A172 (cell line): Measurements from ENCODE around the gene NAP1L4. TPM values are rescaled to one million over a fixed set of nuclear protein-coding genes. Genes with fewer than 3 reads are reported as not detected.
A peak's percentile ranks its signal among the peaks of the same experiment; 100 is the strongest.
"Not testable (repeated sequence)": the region's sequence is repeated elsewhere in the genome, so short reads cannot be mapped to it uniquely, and the experiment has no call there.

Source experiments
- DNase-seq: peaks from one replicate; pipeline ENCODE4 v3.0.0-alpha.2; 2015; ENCODE audit warnings: low spot score
- total RNA-seq: library from RNA; depleted of rRNA; stranded (reverse); fragments of >200 nt; shearing (Covaris generic); gene quantifications from 2 replicates; pipeline ENCODE4 v1.2.3, GENCODE V29; 2014; rRNA removed

Gene NAP1L4
- total RNA-seq, 1 experiment from 2014 or later: 149 TPM

DNA sequence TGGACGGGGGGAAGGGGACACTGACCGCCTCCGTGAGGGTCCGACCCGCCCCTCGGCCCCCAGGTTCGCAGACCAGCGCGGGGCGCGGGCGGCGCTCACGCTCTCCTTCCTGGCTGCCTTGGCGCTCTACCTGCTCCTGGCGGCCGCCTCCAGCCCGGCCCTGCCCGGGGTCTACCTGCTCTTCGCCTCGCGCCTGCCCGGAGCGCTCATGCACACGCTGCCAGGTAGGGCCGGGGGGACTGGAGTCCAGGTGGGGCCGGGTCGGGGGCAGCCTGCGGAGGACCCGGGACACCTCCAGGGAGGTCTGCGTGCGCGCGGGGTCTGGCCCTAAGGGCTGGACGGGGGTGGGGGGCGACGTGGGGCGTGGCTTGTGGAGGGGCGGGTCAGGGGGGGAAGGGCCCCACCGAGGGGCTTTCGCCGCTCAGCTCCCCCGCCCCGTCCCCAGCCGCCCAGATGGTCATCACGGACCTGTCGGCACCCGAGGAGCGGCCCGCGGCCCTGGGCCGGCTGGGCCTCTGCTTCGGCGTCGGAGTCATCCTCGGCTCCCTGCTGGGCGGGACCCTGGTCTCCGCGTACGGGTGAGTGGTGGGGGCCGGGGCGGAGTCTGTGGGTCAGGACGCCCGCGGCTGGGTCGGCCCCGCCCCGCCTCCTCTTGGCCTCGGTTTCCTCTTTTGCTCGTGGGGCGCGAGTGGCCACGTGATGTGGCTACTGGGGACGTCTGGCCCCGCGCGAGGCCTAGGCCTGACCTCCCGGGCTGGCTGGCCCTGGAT, 82.8 kb downstream of the NAP1L4 start:
- no peak for DNase-seq

DNA sequence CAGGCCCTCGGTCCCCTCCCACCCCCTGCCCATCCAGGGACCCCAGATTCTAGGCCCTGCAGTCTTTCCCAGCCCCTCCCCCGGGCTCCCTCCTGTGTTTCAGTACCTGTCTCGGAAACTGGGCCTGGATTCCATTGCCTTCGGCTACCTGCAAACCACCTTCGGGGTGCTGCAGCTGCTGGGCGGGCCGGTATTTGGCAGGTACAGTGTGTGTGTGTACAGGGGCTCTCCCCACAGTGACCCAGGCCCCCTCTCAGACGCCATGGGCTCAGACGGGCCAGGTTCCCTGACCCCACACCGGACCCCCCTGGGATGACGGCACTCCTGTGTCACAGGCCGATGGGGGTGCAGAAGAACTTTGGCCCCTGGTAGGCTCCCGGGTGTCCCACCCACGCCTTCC, 84.0 kb downstream of the NAP1L4 start:
- DNase-seq: no peak

DNA sequence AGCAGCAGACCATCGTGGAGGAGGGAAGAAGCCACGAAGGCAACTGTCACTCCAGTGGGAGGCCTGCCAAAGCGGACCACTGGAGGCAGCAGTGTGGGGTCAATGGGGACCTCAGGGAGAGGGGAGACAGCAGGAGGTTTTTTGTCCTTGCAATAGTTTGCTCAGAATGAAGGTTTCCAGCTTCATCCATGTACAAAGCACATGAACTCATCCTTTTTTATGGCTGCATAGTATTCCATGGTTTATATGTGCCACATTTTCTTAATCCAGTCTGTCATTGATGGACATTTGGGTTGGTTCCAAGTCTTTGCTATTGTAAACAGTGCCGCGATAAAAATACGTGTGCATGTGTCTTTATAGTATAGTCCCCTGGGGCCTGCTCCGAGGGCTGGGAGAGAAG, 86.8 kb downstream of the NAP1L4 start:
- DNase-seq: not testable (repeated sequence)

DNA sequence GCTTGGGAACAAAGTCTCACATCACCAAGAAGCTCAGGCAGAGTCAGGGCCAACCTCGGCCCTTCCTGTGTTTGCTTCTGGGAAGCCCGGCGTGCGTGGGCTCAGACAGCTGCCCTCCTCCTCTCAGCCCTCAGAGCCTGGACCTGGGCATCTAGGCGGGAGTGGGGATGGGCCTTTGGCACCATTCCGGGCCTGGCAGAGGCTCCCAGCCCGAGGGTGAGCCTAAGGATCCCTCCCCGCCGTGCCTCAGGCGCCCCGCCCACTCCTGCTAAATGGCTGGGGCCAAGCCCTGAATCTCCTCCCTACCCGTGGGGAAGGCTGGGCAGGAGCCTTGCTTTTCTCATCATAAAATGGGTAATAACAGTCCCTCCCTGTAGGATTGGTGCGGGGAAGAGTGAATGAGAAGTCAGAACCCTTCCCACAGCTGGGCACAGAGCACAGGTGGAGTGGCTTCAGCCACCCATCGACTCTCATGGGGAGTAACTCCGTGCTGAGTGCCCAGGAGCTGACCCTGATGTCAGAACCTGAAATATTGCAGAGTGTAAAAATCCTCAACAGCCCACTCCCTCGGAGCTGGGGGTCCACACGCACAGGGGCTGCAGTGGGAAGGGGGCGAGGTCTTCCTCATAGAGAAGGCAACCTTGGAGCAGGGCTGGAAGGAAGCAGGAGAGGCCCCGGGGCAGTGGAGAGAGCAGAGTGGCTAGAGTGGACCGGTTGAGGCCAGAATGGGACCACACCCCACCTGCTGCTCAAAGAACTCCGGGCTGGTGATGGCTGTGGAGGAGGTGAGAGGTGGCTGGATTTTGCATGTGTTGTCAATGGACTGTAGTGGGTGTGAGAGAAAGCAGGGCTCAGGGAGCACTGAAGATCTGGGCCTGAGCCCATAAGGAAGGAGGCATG, 87.7 kb downstream of the NAP1L4 start:
- no peak for DNase-seq

DNA sequence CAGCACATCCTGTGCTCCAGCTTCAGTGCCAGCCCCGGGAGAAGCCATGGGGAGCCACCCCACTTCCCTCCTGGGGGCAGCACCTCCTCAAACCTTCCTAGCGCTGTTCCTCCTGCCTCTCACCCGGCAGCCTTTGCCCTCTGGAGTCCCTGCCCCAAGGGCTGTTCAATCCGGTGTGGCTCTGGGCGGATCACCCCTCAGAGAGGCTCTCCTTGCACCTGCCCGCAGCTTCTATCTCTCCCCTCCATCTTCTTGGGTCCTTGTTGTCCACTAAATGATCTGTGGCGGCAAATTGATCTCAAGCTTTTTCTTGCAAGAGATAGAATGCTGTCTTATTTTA, 88.5 kb downstream of the NAP1L4 start:
- DNase-seq: no peak

DNA sequence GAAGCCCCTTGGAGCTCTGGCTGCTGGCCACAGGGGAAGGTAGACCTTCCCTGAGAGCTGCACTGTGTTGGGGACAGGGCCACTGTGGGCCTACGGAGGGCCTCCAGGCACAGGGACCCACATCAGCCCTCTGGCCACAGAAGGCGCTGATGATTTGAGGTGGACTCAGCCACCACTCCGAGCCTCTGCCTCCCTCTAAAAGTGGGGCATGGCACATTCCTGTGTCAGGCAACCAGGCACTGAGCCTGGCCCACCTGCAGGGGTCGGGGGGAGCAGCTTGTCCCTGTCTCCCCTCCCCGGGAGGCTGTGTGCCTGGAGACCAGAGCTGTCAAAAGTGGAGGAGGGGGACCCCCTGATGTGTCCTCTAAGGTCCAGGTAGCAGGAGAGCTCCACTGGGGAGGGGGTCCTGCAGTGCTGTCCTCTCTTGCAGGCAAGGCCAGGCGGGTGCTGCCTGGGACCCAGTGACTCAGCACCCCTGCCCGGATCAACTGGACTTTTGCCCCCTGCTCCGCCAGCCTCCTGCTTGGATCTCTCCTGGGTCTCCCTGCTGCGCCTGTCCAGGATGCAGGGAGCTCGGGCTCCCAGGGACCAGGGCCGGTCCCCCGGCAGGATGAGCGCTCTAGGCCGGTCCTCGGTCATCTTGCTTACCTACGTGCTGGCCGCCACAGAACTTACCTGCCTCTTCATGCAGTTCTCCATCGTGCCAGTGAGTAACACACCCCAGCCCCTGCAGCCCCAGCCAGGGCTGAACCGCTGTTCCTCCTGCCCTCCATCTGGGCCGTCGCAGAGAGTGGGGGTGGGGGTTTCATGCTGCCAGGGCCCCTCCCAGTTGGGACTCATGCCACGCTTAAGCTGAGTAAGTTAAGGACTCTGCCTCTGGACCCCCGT, 89.1 kb downstream of the NAP1L4 start:
- DNase-seq: no peak

DNA sequence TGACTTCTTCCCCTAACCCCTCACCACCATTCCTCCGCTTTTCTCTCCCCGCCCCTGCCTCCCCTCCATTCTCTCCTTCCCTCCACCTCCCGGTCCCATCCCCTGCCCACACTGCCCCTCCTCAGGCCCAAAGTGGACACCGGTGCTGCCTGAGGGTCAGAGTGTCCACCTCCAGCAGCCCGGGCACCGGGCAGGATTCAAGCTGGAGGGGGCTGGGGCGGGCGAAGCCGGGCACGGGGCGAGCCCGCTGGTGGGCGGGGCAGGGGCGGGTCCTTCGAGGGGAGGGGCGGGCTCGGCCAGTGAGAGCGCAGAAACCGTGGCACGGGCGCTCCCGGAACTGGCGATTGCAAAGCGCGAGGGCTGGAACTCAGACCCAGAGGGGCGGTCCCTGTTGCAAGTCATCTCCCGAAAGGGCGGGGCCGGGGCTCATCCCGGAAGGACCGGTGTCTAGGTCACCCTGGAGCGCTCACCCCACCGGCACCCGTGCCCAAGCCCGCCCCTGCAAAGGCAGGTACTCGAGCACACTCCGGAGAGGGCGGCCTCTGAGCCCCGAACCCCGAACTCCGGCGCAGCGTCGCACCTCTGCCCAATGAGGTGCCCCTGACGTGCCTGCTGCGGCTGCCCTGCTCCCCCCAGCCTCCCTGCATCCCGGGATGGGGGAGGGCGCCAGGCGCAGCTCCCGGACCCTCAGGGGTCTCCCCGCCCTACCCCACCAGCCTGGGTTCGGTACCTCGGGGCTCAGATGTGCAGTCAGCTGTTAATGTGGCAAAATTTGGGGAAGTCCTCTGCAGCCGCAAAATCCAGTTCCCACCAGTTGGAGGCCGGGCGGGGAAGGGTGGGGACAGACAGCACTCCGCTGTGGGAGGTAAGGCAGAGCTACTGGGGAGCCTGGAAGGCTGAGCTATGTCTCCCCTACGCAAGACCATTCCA, 90.0 kb downstream of the NAP1L4 start:
- peak; percentile 94 for DNase-seq

DNA sequence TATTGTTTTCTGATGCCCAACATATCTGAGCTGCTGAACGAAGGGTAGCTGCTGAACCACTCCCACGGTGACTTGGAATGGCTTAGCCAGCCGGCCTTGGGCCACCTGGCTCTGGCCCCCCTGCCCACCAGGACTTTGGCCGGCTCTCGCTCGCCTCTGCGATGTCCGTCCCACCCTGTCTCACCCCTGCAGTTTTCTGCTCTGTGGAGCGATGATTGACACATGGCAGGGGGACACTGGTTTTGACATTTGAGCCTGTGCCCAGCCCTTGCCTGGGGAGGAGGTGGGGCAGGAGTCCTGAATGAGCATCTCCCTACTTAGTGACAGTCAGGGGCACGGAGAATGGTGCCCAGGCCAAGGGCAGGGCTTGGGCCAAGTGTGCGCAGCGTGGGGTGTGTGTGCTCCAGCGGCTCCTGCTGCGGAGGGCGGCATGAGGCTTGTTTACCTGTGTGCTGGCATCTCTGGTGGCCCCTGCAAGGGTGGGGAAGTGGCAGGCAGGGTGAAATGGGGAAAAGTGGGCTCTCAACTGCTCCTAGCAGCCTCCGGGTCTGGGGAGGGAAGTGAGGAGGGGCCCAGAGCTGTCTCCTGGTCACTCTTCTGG, 90.8 kb downstream of the NAP1L4 start:
- DNase-seq: no peak

DNA sequence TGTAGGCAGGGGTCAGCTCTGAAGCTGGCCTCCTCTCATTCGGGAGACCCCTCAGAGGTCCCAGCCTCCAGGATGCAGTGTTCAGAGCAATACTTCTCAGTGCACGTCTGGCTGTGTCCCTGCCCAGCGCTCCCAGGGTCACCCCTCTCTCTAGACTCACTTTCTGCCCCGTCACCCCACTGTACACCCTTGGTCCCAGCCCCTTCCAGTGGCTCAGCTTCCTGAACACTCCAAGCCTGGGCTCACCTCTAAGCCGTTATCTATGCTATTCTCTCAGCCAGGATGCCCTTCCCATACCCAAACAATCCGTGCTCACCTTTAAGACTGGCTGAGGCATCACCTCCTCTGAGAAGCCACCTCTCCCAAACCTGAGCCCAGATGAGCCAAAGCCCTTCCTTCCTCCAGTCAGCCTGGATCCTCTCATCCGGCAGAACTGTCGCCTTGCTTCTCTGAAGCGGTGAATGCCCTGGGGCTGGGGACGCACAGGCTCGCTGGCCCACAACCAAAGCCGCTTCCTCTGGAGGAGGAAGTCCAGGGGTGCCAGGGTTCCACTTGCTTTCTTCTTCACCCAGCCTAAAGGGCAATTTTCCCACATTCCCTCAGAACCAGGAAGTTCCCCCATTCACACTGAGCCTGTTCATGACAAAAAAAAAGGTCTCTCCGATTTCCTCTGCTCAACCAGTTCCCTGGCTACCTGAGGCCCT, 92.9 kb downstream of the NAP1L4 start:
- DNase-seq: no peak

DNA sequence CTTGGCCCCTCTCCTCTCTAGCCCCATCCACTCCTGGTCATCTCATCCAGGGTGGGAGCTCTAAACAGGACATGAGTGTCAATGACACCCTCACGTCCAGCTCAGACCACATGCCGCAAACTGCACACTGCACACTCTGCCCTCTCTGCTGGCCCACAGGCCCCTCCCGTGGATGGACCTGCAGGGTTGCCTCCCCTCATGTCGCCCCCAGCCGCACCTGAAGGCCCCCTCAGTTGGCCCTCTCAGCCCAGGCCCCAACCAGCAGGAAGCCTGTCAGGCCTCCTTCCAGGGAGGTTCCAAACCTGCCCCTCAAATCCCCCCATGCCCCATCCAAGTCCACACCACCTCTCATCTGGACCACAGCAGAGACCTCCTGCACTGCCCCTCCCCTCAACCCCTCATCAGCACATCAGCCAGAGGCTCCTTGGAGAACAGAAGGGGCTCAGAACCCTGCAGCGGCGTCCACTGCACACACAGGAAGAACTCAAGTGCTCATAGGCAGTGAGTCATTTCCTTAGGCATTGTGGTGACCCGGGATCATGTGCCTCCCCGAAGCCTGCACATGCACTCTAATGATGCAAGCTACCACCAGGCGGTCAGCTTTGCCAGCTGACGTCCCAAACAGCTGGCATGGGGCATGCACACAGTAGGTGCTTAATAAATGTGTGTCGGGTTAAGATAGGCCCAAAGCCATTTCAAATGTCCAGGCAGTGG, 93.6 kb downstream of the NAP1L4 start:
- DNase-seq: peak; percentile 96

DNA sequence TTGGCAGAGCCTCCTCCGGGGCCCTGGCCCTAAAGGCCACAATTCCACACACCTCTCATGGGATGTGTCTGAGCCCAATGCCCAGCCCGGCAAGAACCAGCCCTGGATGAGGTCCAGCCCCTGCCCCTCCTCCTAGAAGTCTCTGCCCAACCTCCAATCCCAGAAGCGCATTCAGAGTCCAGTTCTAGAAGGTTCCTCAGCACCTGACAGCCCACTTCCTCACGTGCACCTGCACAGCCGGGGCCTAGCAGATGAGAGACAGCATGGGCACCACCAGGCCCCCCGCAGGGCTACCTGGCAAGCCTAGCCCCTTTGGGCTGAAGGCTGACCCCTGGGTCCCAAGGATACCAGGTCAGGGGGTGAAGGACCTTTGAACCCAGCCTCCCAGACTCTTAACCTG, 95.1 kb downstream of the NAP1L4 start:
- no peak for DNase-seq

DNA sequence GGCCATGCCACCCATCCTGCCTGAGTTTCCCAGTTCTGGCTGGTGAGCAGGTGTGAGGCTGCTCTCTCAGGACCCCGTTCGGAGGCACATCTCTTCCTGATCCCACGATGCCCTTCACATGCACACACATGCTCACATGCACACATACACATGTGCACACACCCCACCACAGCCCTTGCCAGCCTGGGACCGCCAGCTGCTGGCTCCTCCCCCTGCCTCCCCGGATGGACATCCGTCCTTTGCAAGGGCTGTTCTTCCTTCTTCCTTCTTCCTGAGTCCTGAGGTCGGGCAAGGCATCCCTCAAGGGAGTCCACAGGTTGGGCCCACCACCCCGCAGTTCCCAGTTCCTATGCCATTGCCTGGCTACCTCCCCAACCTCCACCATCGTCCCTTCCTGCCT, 96.1 kb downstream of the NAP1L4 start:
- no peak for DNase-seq

Other genes with a start within 250 kb of the NAP1L4 start
- 32.5 and 40.5 TPM in 2 replicates for gene CDKN1C, start 106.6 kb downstream of the NAP1L4 start, total RNA-seq
- gene PHLDA2, start 62.9 kb downstream of the NAP1L4 start, total RNA-seq: 30.8 and 34.4 TPM in 2 replicates
- gene CARS1, start 65.1 kb upstream of the NAP1L4 start, total RNA-seq: 57.2 and 60.4 TPM in 2 replicates
- 18.1 and 18.5 TPM in 2 replicates for gene OSBPL5, start 173.0 kb upstream of the NAP1L4 start, total RNA-seq
- gene MRGPRG, start 226.5 kb upstream of the NAP1L4 start, total RNA-seq: not detected in 2 replicates
- not detected in 2 replicates for gene MRGPRE, start 240.1 kb upstream of the NAP1L4 start, total RNA-seq